ENCODE data around the gene ATAD3B. TPM values are rescaled to one million over a fixed set of nuclear protein-coding genes. Genes with fewer than 3 reads are reported as not detected.
"Not testable (repeated sequence)": the region's sequence is repeated elsewhere in the genome, so short reads cannot be mapped to it uniquely, and the experiment has no call there.

Gene ATAD3B, protein sequence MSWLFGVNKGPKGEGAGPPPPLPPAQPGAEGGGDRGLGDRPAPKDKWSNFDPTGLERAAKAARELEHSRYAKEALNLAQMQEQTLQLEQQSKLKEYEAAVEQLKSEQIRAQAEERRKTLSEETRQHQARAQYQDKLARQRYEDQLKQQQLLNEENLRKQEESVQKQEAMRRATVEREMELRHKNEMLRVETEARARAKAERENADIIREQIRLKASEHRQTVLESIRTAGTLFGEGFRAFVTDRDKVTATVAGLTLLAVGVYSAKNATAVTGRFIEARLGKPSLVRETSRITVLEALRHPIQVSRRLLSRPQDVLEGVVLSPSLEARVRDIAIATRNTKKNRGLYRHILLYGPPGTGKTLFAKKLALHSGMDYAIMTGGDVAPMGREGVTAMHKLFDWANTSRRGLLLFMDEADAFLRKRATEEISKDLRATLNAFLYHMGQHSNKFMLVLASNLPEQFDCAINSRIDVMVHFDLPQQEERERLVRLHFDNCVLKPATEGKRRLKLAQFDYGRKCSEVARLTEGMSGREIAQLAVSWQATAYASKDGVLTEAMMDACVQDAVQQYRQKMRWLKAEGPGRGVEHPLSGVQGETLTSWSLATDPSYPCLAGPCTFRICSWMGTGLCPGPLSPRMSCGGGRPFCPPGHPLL
- total RNA-seq, result 9.0 TPM
- long read RNA-seq, full-length matches to known transcripts, result 8 of 12 reads
- long read RNA-seq, partial matches to known transcripts, result 2 of 12 reads
- long read RNA-seq, other reads (novel, unspliced or antisense), result 2 of 12 reads

DNA sequence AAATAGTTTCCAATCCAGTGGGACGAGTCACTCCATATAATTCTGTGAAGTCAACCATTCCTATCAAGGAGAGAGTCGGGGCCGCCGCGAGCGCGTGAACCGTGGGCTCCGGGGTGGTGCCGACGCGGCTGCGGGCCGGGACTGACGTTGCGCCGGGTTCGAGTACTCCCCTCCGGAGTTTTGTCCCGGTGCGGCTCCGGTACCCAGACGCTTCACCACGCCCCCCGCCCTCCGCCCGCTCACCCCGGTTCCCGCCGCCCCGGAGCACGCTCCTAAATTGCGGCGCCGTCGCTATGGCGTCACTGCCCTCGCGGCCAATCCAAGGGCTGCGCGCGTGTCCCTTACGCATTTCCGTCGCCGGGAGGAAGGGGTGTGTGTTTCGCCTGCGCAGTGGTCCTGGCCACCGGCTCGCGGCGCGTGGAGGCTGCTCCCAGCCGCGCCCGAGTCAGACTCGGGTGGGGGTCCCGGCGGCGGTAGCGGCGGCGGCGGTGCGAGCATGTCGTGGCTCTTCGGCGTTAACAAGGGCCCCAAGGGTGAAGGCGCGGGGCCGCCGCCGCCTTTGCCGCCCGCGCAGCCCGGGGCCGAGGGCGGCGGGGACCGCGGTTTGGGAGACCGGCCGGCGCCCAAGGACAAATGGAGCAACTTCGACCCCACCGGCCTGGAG lies at the start of gene ATAD3B:
Gene ATAD3B (plus strand): TSS at position 377 of the 664 bp plus-strand sequence. CDS start 120 bp downstream, at position 497.
- peak; percentile 97 for DNase-seq (ENCODE audit: missing footprints)
- ATAC-seq, result peak; percentile 98
- intact Hi-C loops (cut with DNase I), result no loop called here

DNA sequence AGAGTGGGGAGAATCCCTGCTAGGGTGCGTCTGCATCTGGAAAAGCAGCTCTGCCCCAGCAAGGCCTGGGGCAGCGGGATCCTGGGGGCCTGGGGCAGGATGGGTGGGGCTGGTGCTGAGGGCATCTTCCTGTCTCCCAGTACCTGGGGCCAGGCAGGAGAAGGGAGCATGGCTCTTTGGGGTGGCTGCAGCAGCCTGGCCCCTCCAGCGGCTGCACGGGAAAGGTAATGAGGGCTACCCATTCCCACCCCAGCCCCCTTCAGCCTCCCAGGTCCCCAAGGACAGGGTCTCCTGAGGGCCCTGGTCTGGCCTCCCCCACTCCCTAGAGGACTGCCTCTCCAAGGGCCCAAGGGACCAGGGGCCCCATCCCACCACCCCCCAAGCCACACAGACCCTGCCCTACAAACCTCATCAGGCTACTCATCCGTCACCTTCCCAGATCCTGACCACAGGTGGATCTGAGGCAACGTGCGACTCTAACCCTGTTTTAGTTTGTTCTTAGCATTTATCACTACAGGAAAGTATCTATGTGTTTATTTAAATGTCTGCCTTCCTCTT lies 49.6 kb upstream of the ATAD3B start:
- no peak for ATAC-seq
- intact Hi-C loops (cut with DNase I), result no loop called here
- DNase-seq (ENCODE audit: missing footprints), result no peak

DNA sequence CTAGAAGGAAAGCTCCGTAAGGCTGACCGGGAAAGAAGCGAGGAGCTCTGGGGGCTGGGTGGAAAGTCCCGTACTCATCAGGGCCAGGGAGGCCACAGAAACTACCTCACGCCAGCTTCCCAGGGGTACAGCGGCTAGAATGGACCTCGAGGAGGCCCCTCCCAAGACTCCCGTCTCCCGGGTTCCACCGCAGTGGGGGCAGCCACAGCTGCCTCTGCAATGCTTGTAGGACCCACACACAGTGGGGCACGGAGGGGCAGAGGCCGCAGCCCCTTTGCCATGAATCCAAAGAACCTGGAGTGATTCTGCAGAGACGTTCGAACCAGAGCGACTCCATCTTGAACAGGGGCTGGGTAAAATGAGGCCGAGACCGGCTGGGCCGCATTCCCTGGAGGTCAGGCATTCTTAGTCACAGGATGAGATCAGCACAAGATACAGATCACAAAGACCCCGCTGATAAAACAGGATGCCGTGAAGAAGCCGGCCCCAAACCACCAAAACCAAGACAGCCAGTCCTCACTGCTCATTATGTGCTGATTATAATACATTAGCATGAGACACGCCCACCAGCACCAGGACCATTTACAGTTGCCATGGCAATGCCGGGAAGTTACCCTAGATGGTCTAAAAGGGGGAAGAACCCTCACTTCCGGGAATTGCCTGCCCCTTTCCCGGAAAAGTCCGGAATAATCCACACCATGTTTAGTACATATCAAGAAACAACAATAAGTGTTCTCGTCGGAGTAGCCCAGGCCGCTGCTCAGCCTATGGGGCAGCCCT lies 48.9 kb upstream of the ATAD3B start:
- intact Hi-C loops (cut with DNase I), result no loop called here
- no peak for ATAC-seq
- DNase-seq (ENCODE audit: missing footprints), result no peak

DNA sequence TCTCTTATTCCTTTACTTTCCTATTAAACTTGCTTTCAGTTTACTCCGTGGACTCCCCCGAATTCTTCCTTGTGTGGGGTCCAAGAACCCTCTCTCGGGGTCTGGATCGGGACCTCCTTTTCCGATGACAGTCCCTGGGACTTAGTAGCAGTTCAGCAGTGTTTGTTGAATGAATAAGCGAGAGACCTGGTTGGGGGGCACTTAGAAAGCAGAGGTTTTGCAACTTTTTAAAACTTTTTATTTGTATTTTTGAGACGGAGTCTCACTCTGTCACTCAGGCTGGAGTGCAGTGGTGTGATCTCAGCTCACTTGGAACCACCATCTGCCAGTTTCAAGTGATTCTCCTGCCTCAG lies 48.3 kb upstream of the ATAD3B start:
- DNase-seq (ENCODE audit: missing footprints) (no peak), ATAC-seq (no peak)
- intact Hi-C loops (cut with DNase I), result no loop called here

DNA sequence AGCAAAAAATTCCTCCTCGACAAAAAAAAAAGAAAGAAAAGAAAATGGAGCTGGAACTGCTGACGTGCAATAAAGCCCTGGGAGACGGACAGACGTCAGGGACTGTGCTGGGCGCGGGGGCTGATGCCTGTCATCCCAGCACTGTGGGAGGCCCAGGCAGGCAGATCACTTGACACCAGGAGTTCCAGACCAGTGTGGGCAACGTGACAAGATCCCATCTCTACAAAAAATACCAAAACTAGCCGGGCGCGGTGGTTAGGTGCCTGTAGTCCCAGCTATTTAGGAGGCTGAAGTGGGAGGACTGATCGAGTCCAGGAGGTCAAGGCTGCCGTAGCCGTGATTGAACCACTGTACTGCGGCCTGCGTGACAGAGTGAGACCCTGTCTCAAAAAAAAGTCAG lies 46.9 kb upstream of the ATAD3B start:
- DNase-seq (ENCODE audit: missing footprints), result no peak
- intact Hi-C loops (cut with DNase I), result no loop called here
- no peak for ATAC-seq

DNA sequence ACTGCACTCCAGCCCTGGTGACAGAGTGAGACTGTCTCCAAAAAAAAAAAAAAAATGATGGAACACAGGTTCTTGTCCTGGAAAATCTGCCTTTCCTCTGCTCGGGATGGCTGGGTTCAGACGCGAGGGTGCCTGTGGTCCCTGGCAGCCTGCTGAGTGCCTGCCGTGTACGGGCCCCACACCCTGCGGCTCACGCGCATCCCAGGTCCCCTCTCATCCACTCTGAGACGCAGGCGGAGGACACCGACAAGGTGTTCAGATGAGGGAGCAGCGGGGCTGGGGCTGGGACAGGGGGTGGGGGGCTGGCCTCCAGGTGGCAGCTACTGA lies 46.2 kb upstream of the ATAD3B start:
- no peak for DNase-seq (ENCODE audit: missing footprints)
- no peak for ATAC-seq
- intact Hi-C loops (cut with DNase I), result no loop called here

DNA sequence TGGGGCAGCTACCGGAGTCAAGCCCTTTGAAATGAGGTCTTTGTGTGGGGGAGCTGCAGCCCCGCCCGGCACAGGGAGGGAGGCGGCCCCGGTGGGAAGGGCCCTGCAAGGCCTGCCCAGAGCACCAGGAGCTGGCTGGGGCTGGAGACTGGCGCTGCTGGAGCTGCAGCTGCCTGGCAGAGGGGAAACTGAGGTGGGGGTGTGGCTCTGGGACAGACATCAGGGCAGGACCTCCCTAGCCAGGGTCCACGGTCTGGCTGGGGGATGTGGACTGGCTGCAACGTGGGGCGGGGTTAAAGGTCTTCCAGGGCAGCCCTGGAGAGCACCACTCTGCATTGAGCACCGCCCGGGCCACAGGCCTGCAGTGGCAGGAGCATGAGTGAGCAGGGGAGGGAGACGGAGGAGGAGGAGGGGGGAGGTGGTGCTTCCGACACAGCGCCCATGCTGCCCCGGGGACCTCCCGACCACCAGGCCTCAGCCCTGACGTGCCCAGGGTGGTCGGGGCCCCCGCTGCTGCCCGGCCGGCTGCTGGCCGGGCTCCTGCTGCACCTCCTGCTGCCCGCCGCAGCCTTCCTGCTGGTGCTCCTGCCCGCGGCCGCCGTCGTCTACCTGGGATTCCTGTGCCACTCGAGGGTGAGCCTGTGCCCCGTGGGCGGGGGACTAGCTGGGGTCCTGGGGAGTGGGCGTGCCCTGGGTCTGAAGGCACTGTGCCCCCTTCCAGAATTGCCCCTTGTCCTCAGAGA lies 45.6 kb upstream of the ATAD3B start:
- ATAC-seq (no peak), DNase-seq (ENCODE audit: missing footprints) (no peak)

DNA sequence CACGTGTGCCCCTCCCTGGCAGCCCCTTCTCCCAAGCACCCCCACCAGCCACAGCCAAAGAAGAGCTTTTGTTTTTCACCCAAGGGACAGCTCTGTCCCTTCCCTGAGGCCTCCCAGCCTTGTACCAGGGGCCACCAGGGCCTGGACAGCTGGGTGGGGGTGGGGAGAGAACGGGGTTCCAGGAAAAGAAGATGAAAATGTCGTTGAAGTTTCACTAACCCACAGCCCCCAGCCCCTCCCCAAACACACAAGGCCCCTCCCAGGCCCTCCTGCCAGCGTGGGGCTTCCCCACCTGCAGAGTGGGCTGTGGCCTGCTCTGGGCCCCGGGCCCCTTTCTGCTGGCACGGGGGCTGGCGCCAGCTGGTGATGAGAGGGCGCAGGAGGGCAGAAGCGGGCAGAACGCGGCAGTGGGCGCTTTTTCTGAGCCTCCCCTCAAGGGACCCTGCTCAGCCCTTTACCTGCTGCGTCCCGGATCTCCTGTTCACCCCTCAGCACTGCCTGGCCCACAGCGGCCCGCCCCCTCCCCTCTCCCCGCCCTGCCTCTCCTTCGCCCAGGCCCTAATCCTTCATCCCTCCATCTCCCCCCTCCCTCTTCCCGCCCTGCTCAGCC lies 45.0 kb upstream of the ATAD3B start:
- DNase-seq (ENCODE audit: missing footprints), result no peak
- ATAC-seq, result no peak
- intact Hi-C loops (cut with DNase I), result no loop called here

More for the DNA sequence above, 45.6 kb upstream of the ATAD3B start:
- intact Hi-C loops (cut with DNase I), result no loop called here

DNA sequence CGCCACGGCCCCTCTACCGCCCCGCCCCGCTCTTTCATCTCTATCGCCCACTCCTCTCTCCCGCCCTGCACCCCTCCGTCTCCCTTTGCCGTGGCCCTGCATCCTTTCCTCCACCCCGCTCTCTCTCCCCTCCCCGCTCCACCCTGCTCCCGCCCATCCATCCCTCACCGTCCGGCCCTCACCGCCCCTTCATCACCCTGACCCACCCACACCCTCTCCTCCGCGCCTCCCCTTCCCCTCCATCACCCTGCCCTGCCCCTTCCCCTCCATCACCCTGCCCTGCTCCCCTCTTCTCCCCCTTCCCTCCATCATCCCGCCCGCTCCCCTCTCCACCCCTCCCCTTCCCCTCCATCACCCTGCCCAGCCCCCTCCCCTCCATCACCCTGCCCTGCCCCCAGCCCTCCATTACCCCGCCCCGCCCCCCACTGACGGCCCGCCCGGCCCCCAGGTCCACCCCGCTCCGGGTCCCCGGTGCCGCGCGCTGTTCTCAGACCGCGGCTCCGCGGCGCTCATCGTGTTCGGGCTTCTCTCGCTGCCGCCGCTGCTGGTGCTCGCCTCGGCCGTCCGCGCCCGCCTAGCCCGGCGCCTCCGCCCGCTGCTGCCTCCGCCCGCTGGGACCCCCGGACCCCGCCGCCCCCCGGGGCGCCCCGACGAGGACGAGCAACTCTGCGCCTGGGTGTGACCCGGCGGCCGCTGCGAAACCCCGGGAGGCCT lies 44.3 kb upstream of the ATAD3B start:
- no peak for ATAC-seq
- intact Hi-C loops (cut with DNase I), result no loop called here
- no peak for DNase-seq (ENCODE audit: missing footprints)

DNA sequence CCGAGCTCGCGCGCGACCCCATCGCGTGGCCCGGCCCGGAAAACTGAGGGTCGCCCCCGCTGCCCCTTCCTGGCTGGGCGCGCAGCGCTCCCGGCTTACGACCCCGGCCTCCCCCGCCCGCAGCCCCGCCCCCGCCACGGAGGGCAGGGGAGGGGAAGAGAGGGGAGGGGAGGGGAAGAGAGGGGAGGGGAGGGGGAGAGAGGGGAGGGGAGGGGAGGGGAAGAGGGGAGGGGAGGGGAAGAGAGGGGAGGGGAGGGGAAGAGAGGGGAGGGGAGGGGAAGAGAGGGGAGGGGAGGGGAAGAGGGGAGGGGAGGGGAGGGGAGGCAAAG lies 43.8 kb upstream of the ATAD3B start:
- intact Hi-C loops (cut with DNase I), result no loop called here
- no peak for ATAC-seq

DNA sequence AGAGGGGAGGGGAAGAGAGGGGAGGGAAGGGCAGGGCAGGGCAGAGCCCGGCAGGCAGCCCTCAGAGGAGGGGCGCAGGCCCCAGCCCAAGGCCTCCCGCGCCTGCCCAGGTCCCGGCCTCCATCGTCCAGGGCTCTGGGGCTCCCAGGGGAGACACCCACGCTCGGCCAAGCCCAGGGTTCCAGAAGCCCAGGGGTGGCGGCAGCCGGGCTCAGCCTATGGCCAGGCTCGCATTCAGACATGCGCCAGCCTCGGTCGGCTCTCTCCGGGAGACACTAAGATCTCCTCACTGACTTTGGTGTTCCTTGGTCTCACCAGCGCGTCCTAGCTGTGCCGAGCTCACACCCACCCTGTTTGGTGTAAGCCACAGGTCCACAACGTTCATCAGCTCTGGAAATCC lies 43.4 kb upstream of the ATAD3B start:
- ATAC-seq, result no peak
- intact Hi-C loops (cut with DNase I), result no loop called here
- DNase-seq (ENCODE audit: missing footprints), result no peak

More for the DNA sequence above, 43.8 kb upstream of the ATAD3B start:
- no peak for DNase-seq (ENCODE audit: missing footprints)

DNA sequence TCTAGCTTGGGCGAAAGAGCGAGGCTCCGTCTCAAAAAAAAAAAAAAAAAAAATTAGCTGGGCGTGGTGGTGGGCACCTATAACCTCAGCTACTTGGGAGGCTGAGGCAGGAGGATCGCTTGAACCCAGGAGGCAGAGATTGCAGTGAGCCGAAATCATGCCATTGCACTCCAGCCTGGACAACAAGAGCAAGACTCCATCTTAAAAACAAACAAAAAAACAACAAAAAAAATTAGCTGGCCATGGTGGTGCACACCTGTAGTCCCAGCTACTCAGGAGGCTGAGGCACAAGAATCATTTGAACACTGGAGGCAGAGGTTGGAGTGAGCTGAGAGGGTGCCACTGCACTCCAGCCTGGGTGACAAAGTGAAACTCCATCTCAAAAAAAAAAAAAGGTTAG lies 42.6 kb upstream of the ATAD3B start:
- intact Hi-C loops (cut with DNase I); ATAC-seq; DNase-seq (ENCODE audit: missing footprints): not testable (repeated sequence)

DNA sequence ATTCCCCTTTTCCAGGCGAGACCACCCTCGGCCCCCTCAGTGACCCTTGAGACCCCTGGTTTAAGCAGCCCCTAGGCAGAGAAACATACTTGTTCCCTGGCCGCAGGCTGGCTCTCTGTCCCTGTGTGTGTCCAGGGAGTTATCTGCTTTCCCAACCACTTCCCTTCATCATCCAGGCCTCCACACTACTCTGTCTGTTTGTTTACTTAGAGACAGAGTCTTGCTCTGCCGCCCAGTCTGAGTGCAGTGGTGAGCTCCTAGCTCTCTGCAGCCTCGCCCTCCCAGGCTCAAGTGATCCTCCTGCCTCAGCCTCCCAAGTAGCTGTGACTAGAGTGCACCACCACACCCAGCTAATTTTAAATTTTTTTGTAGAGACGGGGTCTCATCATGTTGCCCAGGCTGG lies 41.9 kb upstream of the ATAD3B start:
- DNase-seq (ENCODE audit: missing footprints), result no peak
- intact Hi-C loops (cut with DNase I), result no loop called here
- ATAC-seq, result peak; percentile 16

DNA sequence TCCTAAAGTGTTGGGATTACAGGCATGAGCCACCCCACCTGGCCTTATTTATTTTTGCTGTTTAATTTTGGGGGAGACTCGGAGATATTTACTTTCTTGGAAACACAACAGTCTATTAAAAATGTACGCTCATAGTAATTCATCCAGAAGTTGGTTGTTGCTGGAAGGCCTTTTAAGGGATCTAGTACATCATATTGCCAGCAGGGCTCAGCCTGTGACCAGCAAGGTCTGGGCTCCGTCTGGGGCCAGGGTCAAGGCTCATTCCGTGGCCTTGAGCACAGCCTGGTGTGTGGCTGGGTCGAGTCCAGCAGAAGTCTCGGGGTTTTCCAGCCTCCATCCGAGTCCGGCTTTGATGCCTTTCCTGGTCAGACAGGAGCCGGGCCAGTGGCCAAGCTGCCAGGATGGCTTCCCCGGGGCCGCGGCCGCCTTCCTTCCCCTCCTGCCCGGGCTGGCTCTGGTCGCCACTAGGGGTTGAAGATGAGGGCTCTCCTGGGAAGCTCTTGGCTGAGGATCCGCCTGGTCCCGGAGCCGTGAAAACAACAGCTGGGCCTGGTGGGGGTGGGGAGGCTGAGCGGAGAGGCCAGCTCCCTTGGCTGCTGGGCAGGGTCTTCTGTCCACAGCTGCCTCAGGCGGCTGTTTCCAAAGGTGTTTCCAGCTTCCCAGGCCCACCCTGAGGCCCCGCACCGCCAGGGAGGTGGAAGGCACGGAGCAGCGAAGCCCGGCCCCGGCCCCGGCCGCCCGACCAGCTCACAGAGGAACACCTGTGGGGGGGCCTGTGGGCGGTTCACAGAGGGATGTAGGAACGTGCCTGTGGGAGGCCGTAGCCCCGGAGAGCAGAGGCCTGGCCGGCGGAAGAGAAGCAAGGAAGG lies 41.2 kb upstream of the ATAD3B start:
- ATAC-seq, result peak; percentile 66
- peak; percentile 88 for DNase-seq (ENCODE audit: missing footprints)
- intact Hi-C loops (cut with DNase I), result no loop called here

DNA sequence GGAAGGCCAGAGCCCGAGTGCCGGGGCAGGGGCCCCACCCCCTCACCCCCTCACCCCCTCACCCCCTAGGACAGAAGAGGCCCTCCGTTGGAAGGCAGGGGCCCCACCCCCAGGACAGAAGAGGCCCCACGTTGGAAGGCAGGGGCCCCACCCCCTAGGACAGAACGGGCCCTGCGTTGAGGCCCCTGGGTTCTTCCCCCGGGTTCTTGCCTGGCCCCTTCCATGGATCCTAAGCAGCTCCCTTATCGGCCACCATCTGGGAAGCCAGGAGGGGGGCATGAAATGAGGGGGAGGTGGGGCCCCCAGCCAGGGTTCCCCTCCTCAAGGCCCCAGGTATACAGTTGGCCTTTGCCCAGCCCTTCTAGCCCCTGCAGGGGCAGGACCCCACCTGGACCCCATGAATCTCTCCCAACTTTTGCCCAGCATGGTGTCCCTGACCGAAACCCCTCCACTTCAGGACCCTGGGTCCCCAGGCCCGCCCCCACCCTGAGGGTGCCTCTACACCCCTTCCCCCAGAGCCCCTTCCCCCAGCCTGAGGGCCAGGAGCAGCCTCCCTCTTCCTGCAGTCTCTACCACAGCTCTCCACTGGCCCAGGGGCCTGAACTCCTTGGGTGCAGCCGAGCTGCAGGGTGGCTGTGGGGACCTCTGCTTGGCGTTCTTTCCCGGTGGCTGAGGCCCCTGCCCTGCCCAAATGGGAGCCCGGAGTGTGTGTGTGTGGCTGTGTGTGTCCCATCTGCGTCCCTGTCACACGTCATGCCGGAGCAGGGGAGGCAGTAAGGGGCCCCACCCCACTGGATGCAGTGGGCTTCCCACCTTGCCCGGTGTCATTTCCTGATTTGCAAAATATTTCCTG lies 40.3 kb upstream of the ATAD3B start:
- ATAC-seq, result peak; percentile 1
- intact Hi-C loops (cut with DNase I), result no loop called here
- DNase-seq (ENCODE audit: missing footprints), result no peak

All from Right ventricle myocardium inferior (tissue), 1 donor.